ENCODE data around the gene UTP25.

Gene UTP25

DNA sequence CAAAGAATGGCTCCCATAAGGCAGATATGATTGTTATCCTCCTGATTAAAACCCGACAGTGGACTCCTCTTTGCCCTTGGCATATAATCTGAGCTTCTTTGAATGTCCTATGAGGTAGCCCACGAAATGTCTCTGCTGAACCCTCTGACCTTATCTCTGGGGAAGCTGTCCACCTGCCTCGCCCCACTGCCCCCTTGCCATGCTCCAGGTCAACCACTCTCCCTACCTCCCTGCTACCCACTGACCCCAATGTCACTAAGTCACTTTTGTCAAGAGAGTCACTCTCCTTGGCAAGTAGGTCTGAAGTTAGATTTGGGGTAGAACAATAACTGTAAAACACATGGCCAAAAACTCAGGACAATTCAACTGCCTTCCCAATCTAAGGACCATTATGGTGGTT, 54.5 kb downstream of the UTP25 start:
- no peak for DNase-seq (ENCODE audit: low spot score)
- TF ChIP-seq, protein P1, sequence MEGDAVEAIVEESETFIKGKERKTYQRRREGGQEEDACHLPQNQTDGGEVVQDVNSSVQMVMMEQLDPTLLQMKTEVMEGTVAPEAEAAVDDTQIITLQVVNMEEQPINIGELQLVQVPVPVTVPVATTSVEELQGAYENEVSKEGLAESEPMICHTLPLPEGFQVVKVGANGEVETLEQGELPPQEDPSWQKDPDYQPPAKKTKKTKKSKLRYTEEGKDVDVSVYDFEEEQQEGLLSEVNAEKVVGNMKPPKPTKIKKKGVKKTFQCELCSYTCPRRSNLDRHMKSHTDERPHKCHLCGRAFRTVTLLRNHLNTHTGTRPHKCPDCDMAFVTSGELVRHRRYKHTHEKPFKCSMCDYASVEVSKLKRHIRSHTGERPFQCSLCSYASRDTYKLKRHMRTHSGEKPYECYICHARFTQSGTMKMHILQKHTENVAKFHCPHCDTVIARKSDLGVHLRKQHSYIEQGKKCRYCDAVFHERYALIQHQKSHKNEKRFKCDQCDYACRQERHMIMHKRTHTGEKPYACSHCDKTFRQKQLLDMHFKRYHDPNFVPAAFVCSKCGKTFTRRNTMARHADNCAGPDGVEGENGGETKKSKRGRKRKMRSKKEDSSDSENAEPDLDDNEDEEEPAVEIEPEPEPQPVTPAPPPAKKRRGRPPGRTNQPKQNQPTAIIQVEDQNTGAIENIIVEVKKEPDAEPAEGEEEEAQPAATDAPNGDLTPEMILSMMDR (IDR thresholded peaks at IDR 0.05; ENCODE audit: extremely low read depth, insufficient read depth, missing control alignments), result no peak
- in situ Hi-C loops (cut with MboI; ENCODE audit: low pct_unique_long_range_greater_than_20kb, low sequenced_read_pairs, unreplicated experiment), result no loop called here

DNA sequence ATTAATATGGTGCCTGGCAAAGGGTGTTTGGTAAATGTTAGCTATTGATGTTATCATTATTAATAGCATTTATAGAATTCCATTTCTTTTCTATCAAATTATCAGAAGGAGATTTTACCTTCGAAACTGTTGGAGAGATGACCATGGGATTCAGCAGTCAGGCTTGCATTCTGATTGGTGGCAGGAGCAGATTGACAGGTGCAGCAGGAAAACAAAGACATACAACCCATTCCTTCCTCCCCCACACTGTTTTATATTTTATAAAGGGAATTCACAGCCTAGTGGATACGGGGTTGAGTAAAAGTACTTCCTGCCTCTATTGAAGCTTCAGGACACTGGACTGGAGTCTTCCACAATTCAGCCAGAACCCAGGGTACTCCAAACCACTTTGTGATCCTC, 55.2 kb downstream of the UTP25 start:
- in situ Hi-C loops (cut with MboI; ENCODE audit: low pct_unique_long_range_greater_than_20kb, low sequenced_read_pairs, unreplicated experiment), result no loop called here
- TF ChIP-seq, protein P1 (IDR thresholded peaks at IDR 0.05; ENCODE audit: extremely low read depth, insufficient read depth, missing control alignments), result no peak
- DNase-seq (ENCODE audit: low spot score), result no peak

DNA sequence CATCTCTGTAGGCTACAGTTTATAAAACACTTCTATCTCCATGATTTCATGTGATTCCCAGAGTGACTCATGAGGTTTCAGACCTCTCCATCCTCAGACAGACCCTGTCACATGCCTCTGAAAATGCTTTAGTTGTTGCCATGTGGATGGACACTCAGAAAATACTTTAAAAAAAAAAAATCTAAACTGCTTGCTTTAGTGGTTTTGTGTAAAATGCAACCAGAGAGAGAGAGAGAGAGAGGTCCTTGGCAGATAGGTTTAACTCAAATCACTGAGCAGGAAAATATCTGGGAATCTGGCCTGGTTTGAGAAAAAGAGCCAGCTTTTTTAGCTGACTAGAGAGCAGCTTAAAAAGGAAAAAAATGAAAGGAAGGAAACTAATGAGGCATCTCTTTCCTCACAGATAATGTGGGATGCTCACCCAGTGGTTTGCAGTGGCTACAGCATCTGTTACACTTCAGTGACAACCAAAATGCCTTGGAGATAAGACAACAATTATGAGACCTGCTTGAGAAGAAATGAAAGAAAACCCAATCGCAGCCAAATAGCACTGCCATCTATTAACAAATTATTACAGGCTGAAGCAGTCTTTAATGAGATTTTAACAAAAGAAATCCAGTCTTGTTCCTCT, 55.7 kb downstream of the UTP25 start:
- TF ChIP-seq, protein P1 (IDR thresholded peaks at IDR 0.05; ENCODE audit: extremely low read depth, insufficient read depth, missing control alignments), result no peak
- DNase-seq (ENCODE audit: low spot score), result no peak
- in situ Hi-C loops (cut with MboI; ENCODE audit: low pct_unique_long_range_greater_than_20kb, low sequenced_read_pairs, unreplicated experiment), result no loop called here

DNA sequence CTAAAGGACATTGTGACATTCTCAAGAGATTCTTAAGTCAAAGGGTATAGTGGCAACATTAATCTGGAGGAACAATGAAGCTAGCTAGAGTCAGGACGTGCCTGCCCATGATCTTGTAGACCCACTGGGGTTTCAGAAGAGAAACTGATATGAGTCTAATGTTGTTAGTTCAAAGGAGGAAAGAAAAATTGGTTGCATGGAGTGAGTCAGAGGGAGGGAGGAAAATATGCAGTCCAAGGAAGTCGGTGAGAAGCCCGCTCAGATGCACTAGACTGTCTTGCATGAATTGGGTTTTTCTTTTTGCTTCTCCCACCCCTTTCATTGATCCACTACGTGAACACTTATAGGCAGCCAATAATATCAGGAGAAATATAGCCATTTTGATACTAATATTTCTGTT, 56.5 kb downstream of the UTP25 start:
- TF ChIP-seq, protein P1 (IDR thresholded peaks at IDR 0.05; ENCODE audit: extremely low read depth, insufficient read depth, missing control alignments), result no peak
- no peak for DNase-seq (ENCODE audit: low spot score)
- in situ Hi-C loops (cut with MboI; ENCODE audit: low pct_unique_long_range_greater_than_20kb, low sequenced_read_pairs, unreplicated experiment), result no loop called here

DNA sequence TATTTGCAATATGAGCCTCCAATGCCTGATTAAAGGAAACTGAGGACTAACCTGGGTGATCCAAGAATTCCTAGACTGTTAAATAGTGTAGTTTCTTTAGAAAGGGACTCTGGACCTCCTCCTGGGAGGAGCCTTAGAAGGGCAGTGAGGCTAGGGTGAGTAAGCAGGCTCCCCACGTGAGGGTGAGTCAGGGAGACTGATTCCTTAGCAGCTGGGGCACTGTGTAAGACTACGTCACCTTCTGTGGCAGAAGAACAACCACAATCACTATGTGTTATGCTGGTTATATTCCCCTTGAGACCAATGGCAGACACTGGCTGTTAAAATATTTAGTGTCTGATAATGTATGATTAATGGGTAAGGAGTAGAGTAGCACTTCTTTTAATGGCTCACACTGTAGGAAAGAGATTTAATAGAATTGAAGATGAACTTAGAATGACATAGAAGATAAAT, 56.9 kb downstream of the UTP25 start:
- TF ChIP-seq, protein P1 (IDR thresholded peaks at IDR 0.05; ENCODE audit: extremely low read depth, insufficient read depth, missing control alignments), result no peak
- no peak for DNase-seq (ENCODE audit: low spot score)
- in situ Hi-C loops (cut with MboI; ENCODE audit: low pct_unique_long_range_greater_than_20kb, low sequenced_read_pairs, unreplicated experiment), result no loop called here

GRCh38 chr1:209885403-209886218, 57.8 kb downstream of the UTP25 start:
- DNase-seq (ENCODE audit: low spot score), result no peak
- TF ChIP-seq, protein P1 (IDR thresholded peaks at IDR 0.05; ENCODE audit: extremely low read depth, insufficient read depth, missing control alignments), result no peak
- in situ Hi-C loops (cut with MboI; ENCODE audit: low pct_unique_long_range_greater_than_20kb, low sequenced_read_pairs, unreplicated experiment), result no loop called here
